GM19452 (cell line): ENCODE results near the gene ZNF554.
"Not testable (repeated sequence)": the region's sequence is repeated elsewhere in the genome, so short reads cannot be mapped to it uniquely, and the experiment has no call there.

Experiments used
- ATAC-seq: cut with Tn5 transposase; IDR thresholded peaks from one replicate; pipeline ENCODE4 v1.9.1; 2021; ENCODE audit not compliant: unreplicated experiment

The ZNF554 gene

GRCh38 chr19:2865334-2866100, 45.8 kb downstream of the ZNF554 start:
- no peak for ATAC-seq

DNA sequence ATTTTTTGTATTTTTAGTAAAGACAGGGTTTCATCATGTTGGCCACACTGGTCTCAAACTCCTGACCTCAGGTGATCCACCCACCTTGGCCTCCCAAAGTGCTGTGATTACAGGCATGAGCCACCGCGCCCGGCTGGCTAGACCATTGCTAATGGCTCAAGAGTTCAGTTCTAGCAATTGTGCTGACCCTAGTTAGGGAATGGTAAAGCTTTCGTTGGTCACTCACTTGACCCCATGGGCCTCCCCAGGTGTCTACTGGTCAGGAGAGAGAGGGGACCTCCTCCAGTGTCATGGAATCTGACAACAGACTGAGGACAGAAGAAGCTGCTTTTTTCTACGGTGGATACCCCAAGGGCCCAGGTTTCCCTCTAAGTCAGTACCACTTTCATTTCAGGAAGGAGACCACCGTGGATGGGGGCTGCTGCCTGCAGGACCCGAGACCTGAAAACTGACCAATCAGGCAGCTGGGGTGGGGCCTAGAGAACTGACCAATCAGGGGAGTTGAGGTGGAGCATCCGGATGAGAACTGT, 46.9 kb downstream of the ZNF554 start:
- no peak for ATAC-seq

DNA sequence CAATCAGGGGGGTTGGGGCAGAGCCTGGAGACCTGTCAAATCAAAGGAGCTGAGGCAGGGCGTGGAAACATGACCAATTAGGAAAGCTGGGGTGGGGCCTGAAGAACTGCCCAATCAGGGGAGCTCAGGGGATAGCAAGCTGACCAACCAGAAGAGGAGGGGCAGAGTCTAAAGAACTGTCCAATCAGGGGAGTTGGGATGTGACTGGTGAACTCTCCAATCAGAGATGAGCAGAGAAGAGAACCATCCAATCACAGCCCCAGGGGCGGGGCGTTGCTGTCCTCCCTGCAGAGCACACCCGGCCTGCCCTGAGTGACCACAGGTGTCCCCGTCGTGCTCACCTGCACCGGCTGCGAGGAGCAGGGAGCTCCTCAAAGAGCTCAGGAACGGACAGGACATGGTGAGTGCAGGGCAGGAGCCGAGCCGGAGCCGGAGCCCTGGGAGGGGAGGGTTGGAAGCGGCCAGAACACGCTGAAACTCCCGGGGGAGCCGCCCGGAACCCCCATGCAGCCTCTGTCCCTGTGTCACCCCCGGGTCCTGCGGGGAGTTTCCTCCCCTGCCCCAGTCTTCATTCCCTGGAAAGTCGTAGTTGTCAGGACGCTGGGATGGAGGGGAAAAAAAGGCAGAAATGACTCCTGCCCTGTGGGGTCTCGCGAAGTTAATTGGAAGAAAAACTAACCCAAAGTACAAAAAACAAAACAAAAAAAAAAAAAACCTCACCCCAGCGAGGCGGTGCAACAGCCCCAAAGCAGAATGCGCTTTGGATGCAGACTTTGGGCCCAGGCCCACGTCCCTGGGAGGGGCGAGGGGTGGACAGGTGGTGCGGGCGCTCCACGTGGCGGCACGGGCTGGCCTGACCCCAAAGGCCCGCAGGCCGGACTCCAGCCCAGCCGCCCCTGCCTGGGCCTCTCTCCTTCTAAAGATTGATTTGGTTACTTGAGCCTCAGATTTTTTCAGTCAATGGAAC, 47.6 kb downstream of the ZNF554 start, which contains the start of gene ZNF556:
ZNF556 (plus strand) TSS at position 311 of the 967 bp plus-strand sequence; CDS start at position 398, 87 bp downstream.
- no peak for ATAC-seq

DNA sequence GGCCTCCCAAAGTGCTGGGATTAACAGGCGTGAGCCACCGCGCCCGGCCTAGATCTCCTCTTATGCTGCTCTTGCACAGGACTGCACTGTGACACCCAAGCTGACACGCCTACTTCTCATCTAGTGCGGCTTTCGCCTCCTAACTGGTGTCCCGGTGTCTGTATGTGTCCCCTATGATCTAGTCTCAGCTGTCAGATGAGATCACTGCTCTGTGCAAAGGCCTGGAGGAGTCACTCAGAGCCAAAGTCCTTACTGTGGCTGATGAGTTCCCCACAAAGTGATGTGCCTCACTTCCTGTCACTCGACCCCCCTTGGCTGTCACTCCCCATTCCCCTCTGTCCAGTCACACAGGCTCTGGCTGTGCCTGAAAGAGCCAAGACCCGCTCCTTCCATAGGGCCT, 50.0 kb downstream of the ZNF554 start:
- no peak for ATAC-seq

DNA sequence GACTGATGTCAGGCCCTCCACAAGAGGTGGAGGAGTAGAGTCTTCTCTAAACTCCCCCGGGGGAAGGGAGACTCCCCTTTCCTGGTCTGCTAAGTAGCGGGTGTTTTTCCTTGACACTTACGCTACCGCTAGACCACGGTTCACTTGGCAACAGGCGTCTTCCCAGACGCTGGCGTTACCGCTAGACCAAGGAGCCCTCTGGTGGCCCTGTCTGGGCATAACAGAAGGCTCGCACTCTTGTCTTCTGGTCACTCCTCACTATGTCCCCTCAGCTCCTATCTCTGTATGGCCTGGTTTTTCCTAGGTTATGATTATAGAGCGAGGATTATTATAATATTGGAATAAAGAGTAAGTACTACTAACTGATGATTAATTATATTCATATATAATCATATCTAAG, 52.5 kb downstream of the ZNF554 start:
- not testable (repeated sequence) for ATAC-seq

GRCh38 chr19:2877398-2878331, 58.0 kb downstream of the ZNF554 start:
- no peak for ATAC-seq

DNA sequence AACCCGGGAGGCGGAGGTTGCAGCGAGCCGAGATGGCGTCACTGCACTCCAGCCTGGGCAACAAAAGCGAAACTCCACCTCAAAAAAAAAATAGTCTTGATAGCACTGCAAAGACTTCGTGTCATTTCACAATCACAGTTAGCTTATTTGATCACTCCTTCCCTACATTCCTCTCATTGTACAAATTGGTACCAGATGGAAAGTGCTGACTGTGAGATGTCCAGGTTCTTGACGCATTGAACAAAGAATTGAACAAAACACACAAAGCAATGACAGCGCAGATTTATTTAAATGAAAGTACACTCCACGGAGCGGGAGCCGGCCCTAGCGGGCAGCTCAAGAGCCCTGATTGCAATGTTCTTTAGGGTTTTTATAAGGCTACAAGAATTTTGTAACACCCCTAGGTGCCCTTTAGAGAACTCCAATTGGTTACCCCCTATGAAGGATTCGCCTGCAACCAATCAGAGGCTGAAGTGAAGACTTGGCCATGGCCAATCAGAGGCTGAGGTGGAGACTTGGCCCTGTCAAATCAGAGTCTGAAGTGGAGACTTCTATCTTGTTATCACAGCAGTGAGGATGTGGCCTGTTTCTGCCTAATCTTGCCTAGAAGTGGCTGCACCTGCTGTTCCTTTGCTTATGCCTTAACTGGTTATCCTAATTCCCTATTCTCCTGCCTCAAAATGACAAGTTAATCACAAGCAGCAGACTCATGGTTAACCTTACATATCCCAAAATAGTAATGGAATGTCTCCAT, 64.2 kb downstream of the ZNF554 start:
- no peak for ATAC-seq

DNA sequence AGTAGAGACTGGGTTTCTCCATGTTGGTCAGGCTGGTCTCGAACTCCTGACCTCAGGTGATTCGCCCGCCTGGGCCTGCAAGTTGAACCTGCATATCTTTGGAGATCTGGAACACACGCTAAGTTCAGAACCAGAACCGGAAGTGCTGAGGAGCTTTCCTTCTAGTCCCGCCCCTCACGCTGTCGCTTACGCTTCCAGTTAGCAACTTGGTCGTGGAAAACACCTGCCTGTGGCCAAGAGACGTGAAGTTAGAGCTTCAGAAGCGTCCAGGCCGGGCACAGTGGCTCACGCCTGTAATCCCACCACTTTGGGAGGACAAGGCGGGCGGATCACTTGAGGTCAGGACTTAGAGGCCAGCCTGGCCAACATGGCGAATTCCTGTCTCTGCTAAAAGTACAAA, 66.1 kb downstream of the ZNF554 start:
- no peak for ATAC-seq
